GM23338 (cell line): ENCODE results near the gene UNC13A.

Experiments used
- CTCF ChIP-seq, 2 experiments: fragments of 200-600 bp in 1 of 2; sonication (generic) in 1 of 2; conservative IDR thresholded peaks; 2 replicates each; pipeline versions ENCODE4 v1.5.1 to v1.6.1; 2016 to 2017; ENCODE audit warnings: antibody characterized with exemption in 2 of 2, low read depth in 2 of 2, mild to moderate bottlenecking in 2 of 2, moderate library complexity in 1 of 2
- EZH2 ChIP-seq: fragments of 200-600 bp; sonication (generic); IDR thresholded peaks from one replicate; pipeline ENCODE4 v1.8.0; 2017; ENCODE audit warnings: antibody characterized with exemption, mild to moderate bottlenecking, low read depth; ENCODE audit not compliant: unreplicated experiment
- NANOG ChIP-seq: IDR thresholded peaks from 2 replicates; pipeline ENCODE4 v1.6.1; 2016; ENCODE audit warnings: antibody characterized with exemption, borderline replicate concordance
- POLR2AphosphoS5 ChIP-seq: IDR thresholded peaks from 2 replicates; pipeline ENCODE4 v1.6.1; 2016; ENCODE audit warnings: antibody characterized with exemption, low read depth
- ZNF114 ChIP-seq: fragments of 250-450 bp; sonication (Bioruptor Pico); IDR thresholded peaks from 2 replicates; pipeline ENCODE4 v1.5.0; 2020; ENCODE audit warnings: mild to moderate bottlenecking, moderate library complexity

- no peak for TF ChIP-seq EZH2
- no peak for TF ChIP-seq CTCF (conservative IDR thresholded peaks at IDR 0.05; ENCODE audit: low read depth in 2 of 2)
- no peak for TF ChIP-seq POLR2AphosphoS5
- no peak for TF ChIP-seq ZNF114 (CRISPR knock-in tag)
- no peak for TF ChIP-seq NANOG
Measured at GRCh38 chr19:17719730-17720400, 31.7 kb upstream of the UNC13A start.
